Neural progenitor cell (in vitro differentiated cells): ENCODE measurements around the gene SLC25A17. TPM values are rescaled to one million over a fixed set of nuclear protein-coding genes. Genes with fewer than 3 reads are reported as not detected.

Experiments used
- DNase-seq: peaks from one replicate; pipeline ENCODE4 v3.0.0-alpha.2; 2016; ENCODE audit warnings: low spot score
- H2AFZ ChIP-seq: fragments of 200-600 bp; sonication (generic); replicated peaks from 2 replicates; pipeline ENCODE4 v1.6.1; 2016; ENCODE audit warnings: antibody characterized with exemption
- H3F3A ChIP-seq: fragments of 200-600 bp; sonication (generic); 2 replicates; pipeline ENCODE4 v1.6.1; 2016; ENCODE audit warnings: antibody characterized with exemption, low read depth
- H3K27ac ChIP-seq: fragments of 200-600 bp; sonication (generic); 2 replicates; pipeline ENCODE4 v1.5.1; 2016; ENCODE audit warnings: mild to moderate bottlenecking
- H3K27me3 ChIP-seq: fragments of 200-600 bp; sonication (generic); 2 replicates; pipeline ENCODE4 v1.6.1; 2016; ENCODE audit warnings: mild to moderate bottlenecking, moderate library complexity
- H3K36me3 ChIP-seq: fragments of 200-600 bp; sonication (generic); 2 replicates; pipeline ENCODE4 v1.5.1; 2016
- H3K4me1 ChIP-seq: fragments of 200-600 bp; sonication (generic); 2 replicates; pipeline ENCODE4 v1.6.1; 2016; ENCODE audit warnings: mixed run types
- H3K4me2 ChIP-seq: fragments of 200-600 bp; sonication (generic); 2 replicates; pipeline ENCODE4 v1.6.1; 2016
- H3K4me3 ChIP-seq: fragments of 200-600 bp; sonication (generic); 2 replicates; pipeline ENCODE4 v1.5.1; 2016
- H3K79me2 ChIP-seq: fragments of 200-600 bp; sonication (generic); 2 replicates; pipeline ENCODE4 v1.6.1; 2016; ENCODE audit warnings: low read depth
- H3K9ac ChIP-seq: fragments of 200-600 bp; sonication (generic); 2 replicates; pipeline ENCODE4 v1.6.1; 2016
- H3K9me3 ChIP-seq: fragments of 200-600 bp; sonication (generic); 2 replicates; pipeline ENCODE4 v1.5.1; 2016; ENCODE audit warnings: low read depth
- H4K20me1 ChIP-seq: fragments of 200-600 bp; sonication (generic); 2 replicates; pipeline ENCODE4 v1.6.1; 2016; ENCODE audit warnings: low read depth
- H3K27ac Mint-ChIP-seq: 3 replicates; pipeline ENCODE4 v1.8.0; 2021; ENCODE audit warnings: mixed read lengths
- H3K27me3 Mint-ChIP-seq: 2 replicates; pipeline ENCODE4 v1.8.0; 2022; ENCODE audit warnings: low read depth, mild to moderate bottlenecking, inconsistent platforms, moderate library complexity, mixed read lengths; ENCODE audit not compliant: insufficient read depth
- H3K36me3 Mint-ChIP-seq: 3 replicates; pipeline ENCODE4 v1.8.0; 2021; ENCODE audit warnings: mixed read lengths
- H3K4me1 Mint-ChIP-seq: 3 replicates; pipeline ENCODE4 v1.8.0; 2021; ENCODE audit warnings: mixed read lengths
- H3K4me3 Mint-ChIP-seq: 3 replicates; pipeline ENCODE4 v1.8.0; 2021; ENCODE audit warnings: mild to moderate bottlenecking, moderate library complexity, mixed read lengths
- H3K9me3 Mint-ChIP-seq: 3 replicates; pipeline ENCODE4 v1.8.0; 2020; ENCODE audit warnings: mixed read lengths
- EZH2 ChIP-seq: fragments of 200-600 bp; sonication (generic); IDR thresholded peaks from 2 replicates; pipeline ENCODE4 v1.6.1; 2017; ENCODE audit warnings: antibody characterized with exemption, mild to moderate bottlenecking, moderate library complexity
- EZH2phosphoT487 ChIP-seq: fragments of 200-600 bp; sonication (generic); IDR thresholded peaks from 2 replicates; pipeline ENCODE4 v1.6.1; 2017; ENCODE audit warnings: antibody characterized with exemption
- total RNA-seq: library from RNA; depleted of rRNA; stranded (reverse); fragments of >200 nt; gene quantifications from 2 replicates; pipeline ENCODE4 v1.2.3, GENCODE V29; 2015; ENCODE audit warnings: low replicate concordance
- TF ChIP-seq, protein P1 (sequence below): fragments of 200-600 bp; sonication (generic); IDR thresholded peaks from 2 replicates; pipeline ENCODE4 v1.5.1; 2017; ENCODE audit warnings: antibody characterized with exemption, mild to moderate bottlenecking

Gene SLC25A17
- total RNA-seq, 1 donor from 2014 or later, result 31.7 TPM

DNA sequence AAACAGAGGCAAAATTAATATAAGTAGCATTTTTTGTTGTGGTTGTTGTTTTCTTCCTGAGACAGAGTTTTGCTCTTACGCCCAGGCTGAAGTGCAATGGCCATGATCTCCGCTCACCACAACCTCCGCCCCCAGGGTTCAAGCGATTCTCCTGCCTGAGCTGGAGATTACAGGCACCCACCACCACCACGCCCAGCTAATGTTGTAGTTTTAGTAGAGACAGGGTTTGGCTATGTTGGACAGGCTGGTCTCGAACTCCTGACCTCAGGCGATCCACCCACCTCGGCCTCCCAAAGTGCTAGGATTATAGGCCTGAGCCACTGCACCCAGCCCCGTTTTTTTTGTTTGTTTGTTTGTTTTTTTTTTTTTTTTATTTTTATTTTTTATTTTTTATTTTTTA lies 75.4 kb downstream of the SLC25A17 start:
- TF ChIP-seq EZH2 (no peak), EZH2phosphoT487 (no peak)
- TF ChIP-seq, protein P1, sequence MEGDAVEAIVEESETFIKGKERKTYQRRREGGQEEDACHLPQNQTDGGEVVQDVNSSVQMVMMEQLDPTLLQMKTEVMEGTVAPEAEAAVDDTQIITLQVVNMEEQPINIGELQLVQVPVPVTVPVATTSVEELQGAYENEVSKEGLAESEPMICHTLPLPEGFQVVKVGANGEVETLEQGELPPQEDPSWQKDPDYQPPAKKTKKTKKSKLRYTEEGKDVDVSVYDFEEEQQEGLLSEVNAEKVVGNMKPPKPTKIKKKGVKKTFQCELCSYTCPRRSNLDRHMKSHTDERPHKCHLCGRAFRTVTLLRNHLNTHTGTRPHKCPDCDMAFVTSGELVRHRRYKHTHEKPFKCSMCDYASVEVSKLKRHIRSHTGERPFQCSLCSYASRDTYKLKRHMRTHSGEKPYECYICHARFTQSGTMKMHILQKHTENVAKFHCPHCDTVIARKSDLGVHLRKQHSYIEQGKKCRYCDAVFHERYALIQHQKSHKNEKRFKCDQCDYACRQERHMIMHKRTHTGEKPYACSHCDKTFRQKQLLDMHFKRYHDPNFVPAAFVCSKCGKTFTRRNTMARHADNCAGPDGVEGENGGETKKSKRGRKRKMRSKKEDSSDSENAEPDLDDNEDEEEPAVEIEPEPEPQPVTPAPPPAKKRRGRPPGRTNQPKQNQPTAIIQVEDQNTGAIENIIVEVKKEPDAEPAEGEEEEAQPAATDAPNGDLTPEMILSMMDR, result no peak
- Mint-ChIP-seq H3K27me3 (peaks cover 9% of the 10 kb centered on the region), H3K27ac (no peak overlapping the region), H3K36me3 (peaks cover 2% of the 10 kb centered on the region), H3K4me3 (no peak overlapping the region), H3K9me3 (peaks cover 10% of the 10 kb centered on the region), H3K4me1 (peaks cover 38% of the 10 kb centered on the region)
- H3K27me3 ChIP-seq, result no peaks in the 10 kb centered on the region
- H3K79me2 ChIP-seq, result no peaks in the 10 kb centered on the region
- H2AFZ ChIP-seq, result no peak overlapping the region
- H4K20me1 ChIP-seq, result no peaks in the 10 kb centered on the region
- no peak overlapping the region for H3K27ac ChIP-seq
- no peaks in the 10 kb centered on the region for H3F3A ChIP-seq
- H3K4me2 ChIP-seq, result no peak overlapping the region
- H3K4me1 ChIP-seq, result no peaks in the 10 kb centered on the region
- no peak overlapping the region for H3K4me3 ChIP-seq
- H3K9ac ChIP-seq, result no peak overlapping the region
- H3K36me3 ChIP-seq, result no peaks in the 10 kb centered on the region
- no peak for DNase-seq
- no peaks in the 10 kb centered on the region for H3K9me3 ChIP-seq

DNA sequence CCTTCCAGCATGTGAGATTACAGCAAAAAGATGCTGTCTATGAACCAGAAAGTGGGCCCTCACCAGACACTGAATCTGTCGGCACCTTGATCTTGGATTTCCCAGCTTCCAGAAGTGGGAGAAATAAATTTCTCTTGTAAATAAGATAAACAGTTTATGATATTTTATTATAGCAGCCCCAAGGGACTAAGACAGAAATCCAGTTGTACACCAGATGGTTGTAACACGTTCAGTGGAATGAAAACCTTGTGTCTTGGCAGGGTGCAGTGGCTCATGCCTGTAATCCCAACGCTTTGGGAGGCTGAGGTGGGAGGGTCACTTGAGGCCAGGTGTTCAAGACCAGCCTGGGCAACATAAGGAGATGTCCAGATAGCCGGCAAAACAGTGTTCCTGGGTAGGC lies 78.0 kb downstream of the SLC25A17 start:
- Mint-ChIP-seq H3K4me1 (peaks cover 34% of the 10 kb centered on the region), H3K4me3 (no peak overlapping the region), H3K27ac (no peak overlapping the region), H3K9me3 (no peaks in the 10 kb centered on the region), H3K36me3 (no peaks in the 10 kb centered on the region), H3K27me3 (peaks cover 6% of the 10 kb centered on the region)
- H3K27me3 ChIP-seq, result no peaks in the 10 kb centered on the region
- no peak overlapping the region for H3K27ac ChIP-seq
- no peak overlapping the region for H2AFZ ChIP-seq
- H3K79me2 ChIP-seq, result no peaks in the 10 kb centered on the region
- H3K9ac ChIP-seq, result no peak overlapping the region
- H4K20me1 ChIP-seq, result no peaks in the 10 kb centered on the region
- H3K9me3 ChIP-seq, result no peaks in the 10 kb centered on the region
- H3K4me3 ChIP-seq, result no peak overlapping the region
- no peak overlapping the region for H3K4me2 ChIP-seq
- no peaks in the 10 kb centered on the region for H3F3A ChIP-seq
- no peak for DNase-seq
- H3K4me1 ChIP-seq, result no peaks in the 10 kb centered on the region
- TF ChIP-seq EZH2phosphoT487, result no peak
- no peak for TF ChIP-seq EZH2
- TF ChIP-seq, protein P1, result no peak
- H3K36me3 ChIP-seq, result no peaks in the 10 kb centered on the region

DNA sequence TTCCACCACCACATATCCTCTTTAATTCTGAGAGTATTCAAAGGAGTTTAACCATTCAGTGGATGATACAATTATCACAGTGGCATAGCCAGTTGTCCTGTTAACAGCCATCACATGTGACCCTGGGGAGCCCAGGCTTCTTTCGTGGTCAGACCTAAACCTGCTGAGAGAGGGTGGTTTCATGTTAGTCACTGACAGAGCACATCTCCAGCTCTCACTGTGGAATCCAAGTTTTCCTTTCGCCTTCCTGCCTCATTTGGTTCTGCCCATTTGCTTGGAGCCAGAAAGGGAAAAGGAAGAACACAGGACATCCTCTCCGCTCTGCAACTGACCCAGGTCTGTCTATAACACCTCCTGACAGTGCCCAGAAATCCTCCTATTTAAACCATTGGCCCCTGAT lies 79.4 kb downstream of the SLC25A17 start:
- Histone ChIP-seq H3K36me3 (no peaks in the 10 kb centered on the region), H3K27me3 (no peaks in the 10 kb centered on the region), H3K4me3 (no peak overlapping the region), H3K9ac (no peak overlapping the region), H2AFZ (no peak overlapping the region), H3K9me3 (no peaks in the 10 kb centered on the region), H3F3A (no peaks in the 10 kb centered on the region), H3K4me1 (no peaks in the 10 kb centered on the region), H3K27ac (no peak overlapping the region), H3K79me2 (no peaks in the 10 kb centered on the region), H4K20me1 (no peaks in the 10 kb centered on the region), H3K4me2 (no peak overlapping the region)
- Mint-ChIP-seq H3K27me3 (peaks cover 6% of the 10 kb centered on the region), H3K27ac (peak overlapping the region; percentile 64), H3K36me3 (no peaks in the 10 kb centered on the region), H3K4me1 (peaks cover 42% of the 10 kb centered on the region), H3K9me3 (no peaks in the 10 kb centered on the region), H3K4me3 (no peak overlapping the region)
- no peak for DNase-seq
- TF ChIP-seq, protein P1, result no peak
- TF ChIP-seq EZH2phosphoT487 (no peak), EZH2 (no peak)
